CD4-positive, alpha-beta T cell (primary cell): ENCODE results near the gene PACSIN2. TPM values are rescaled to one million over a fixed set of nuclear protein-coding genes. Genes with fewer than 3 reads are reported as not detected.

Experiments
- ATAC-seq: fragments of 200-7000 bp; cut with Tn5 transposase; one replicate; pipeline ENCODE4 v1.10.0; 2022; ENCODE audit warnings: mild to moderate bottlenecking; ENCODE audit not compliant: poor library complexity
- CTCF ChIA-PET: fragments of 350-600 bp; sonication (Branson Sonifier 250); formaldehyde crosslinking; loops from one replicate; lab custom pipeline; 2021; ENCODE audit warnings: antibody characterized with exemption, inconsistent platforms; lab: Charles Lee
- POLR2A ChIA-PET: fragments of 350-600 bp; sonication (Branson Sonifier 250); formaldehyde crosslinking; loops from one replicate; lab custom pipeline; 2021; ENCODE audit warnings: antibody characterized with exemption, inconsistent platforms; lab: Charles Lee
- DNase-seq, 14 experiments: peaks; one replicate each; pipeline ENCODE4 v3.0.0-alpha.2; 2013 to 2020; ENCODE audit warnings: mixed read lengths in 2 of 14
- H3K27ac ChIP-seq, 2 donors: one replicate each; pipeline versions ENCODE4 v1.5.1 to v1.7.0; 2013; ENCODE audit warnings: low read length in 2 of 2, low read depth in 1 of 2, mild to moderate bottlenecking in 1 of 2
- H3K27me3 ChIP-seq, 2 experiments: 1 replicate in 1 of 2; 2 replicates in 1 of 2; pipeline versions ENCODE4 v1.6.1 to v1.7.0; 2013; ENCODE audit warnings: low read length in 2 of 2, control low read depth in 1 of 2, mild to moderate bottlenecking in 1 of 2, moderate library complexity in 1 of 2; ENCODE audit not compliant: insufficient read depth in 2 of 2, control insufficient read depth in 1 of 2
- H3K36me3 ChIP-seq: one replicate; pipeline ENCODE4 v1.6.1; 2013; ENCODE audit warnings: low read length, control low read depth; ENCODE audit not compliant: insufficient read depth
- H3K4me1 ChIP-seq: one replicate; pipeline ENCODE4 v1.6.1; 2013; ENCODE audit warnings: low read length, control low read depth; ENCODE audit not compliant: insufficient read depth
- H3K4me3 ChIP-seq: one replicate; pipeline ENCODE4 v1.5.1; 2013; ENCODE audit warnings: mild to moderate bottlenecking, low read length, moderate library complexity
- H3K9me3 ChIP-seq, 2 experiments: 1 replicate in 1 of 2; 2 replicates in 1 of 2; pipeline versions ENCODE4 v1.6.1 to v1.7.0; 2013; ENCODE audit warnings: low read length in 2 of 2, mild to moderate bottlenecking in 2 of 2, control low read depth in 1 of 2, moderate library complexity in 1 of 2; ENCODE audit not compliant: control insufficient read depth in 1 of 2, insufficient read depth in 1 of 2
- H3K27ac Mint-ChIP-seq: one replicate; pipeline ENCODE4 v1.8.0; 2020; ENCODE audit warnings: mixed read lengths
- H3K27me3 Mint-ChIP-seq: one replicate; pipeline ENCODE4 v1.8.0; 2021; ENCODE audit warnings: mixed read lengths
- H3K36me3 Mint-ChIP-seq: one replicate; pipeline ENCODE4 v1.8.0; 2021; ENCODE audit warnings: low read depth, mixed read lengths
- H3K4me1 Mint-ChIP-seq: one replicate; pipeline ENCODE4 v1.8.0; 2021; ENCODE audit warnings: low read depth, mixed read lengths
- H3K4me3 Mint-ChIP-seq: one replicate; pipeline ENCODE4 v1.8.0; 2020; ENCODE audit warnings: mild to moderate bottlenecking, mixed read lengths
- H3K9me3 Mint-ChIP-seq: one replicate; pipeline ENCODE4 v1.8.0; 2020; ENCODE audit warnings: mixed read lengths
- CTCF ChIP-seq: fragments of 200-600 bp; IDR thresholded peaks from one replicate; pipeline ENCODE4 v1.8.0; 2022; ENCODE audit warnings: antibody characterized with exemption, mild to moderate bottlenecking
- intact Hi-C, 2 experiments: fragments of 100-400 bp; cut with DNase I in 1 of 2; cut with micrococcal nuclease in 1 of 2; formaldehyde crosslinking; loops; one replicate each; pipeline versions ENCODE4 v1.15.1 to v1.9.0; 2023 to 2025; cut with DNase I, micrococcal nuclease
- total RNA-seq, 174 experiments: library from RNA in 2 of 174; stranded (reverse) in 2 of 174; gene quantifications; one replicate each; pipeline ENCODE4 v1.2.3 and lab custom pipeline; 2021 to 2026

PACSIN2 gene
- total RNA-seq, 2 experiments from 2014 or later, result 23.3 to 25.5 TPM

GRCh38 chr22:42984814-42985530 lies 30.0 kb downstream of the PACSIN2 start:
- Histone ChIP-seq H3K27me3 (no peaks in the 10 kb centered on the region), H3K9me3 (no peaks in the 10 kb centered on the region), H3K4me3 (no peak overlapping the region), H3K36me3 (peaks cover 2% of the 10 kb centered on the region), H3K27ac (no peak overlapping the region), H3K4me1 (no peaks in the 10 kb centered on the region)
- Mint-ChIP-seq H3K9me3 (no peaks in the 10 kb centered on the region), H3K4me1 (peaks cover 30% of the 10 kb centered on the region), H3K36me3 (peaks cover 5% of the 10 kb centered on the region), H3K27me3 (no peaks in the 10 kb centered on the region), H3K4me3 (no peak overlapping the region), H3K27ac (peak overlapping the region; percentile 64)
- CTCF ChIA-PET, result no interaction called here
- no peak for TF ChIP-seq CTCF
- intact Hi-C loops, result no loop called here
- POLR2A ChIA-PET, result no interaction called here
- no peak for ATAC-seq
- DNase-seq, result no peak

GRCh38 chr22:42984397-42984796 lies 30.6 kb downstream of the PACSIN2 start:
- ATAC-seq (no peak), DNase-seq (no peak)
- Mint-ChIP-seq H3K9me3 (no peaks in the 10 kb centered on the region), H3K4me1 (peaks cover 35% of the 10 kb centered on the region), H3K27ac (peak overlapping the region; percentile 64), H3K27me3 (no peaks in the 10 kb centered on the region), H3K4me3 (no peak overlapping the region), H3K36me3 (peaks cover 5% of the 10 kb centered on the region)
- no peaks in the 10 kb centered on the region for H3K4me1 ChIP-seq
- no peaks in the 10 kb centered on the region for H3K27me3 ChIP-seq
- ChIA-PET POLR2A (interaction anchor here (0.6 kb wide), 1 partner anchor 84 kb away, joined by 3 read pairs; no protein-coding TSS in a partner anchor), CTCF (no interaction called here)
- no peaks in the 10 kb centered on the region for H3K9me3 ChIP-seq
- no peak for TF ChIP-seq CTCF
- no peak overlapping the region for H3K27ac ChIP-seq
- intact Hi-C loops, result no loop called here
- no peak overlapping the region for H3K4me3 ChIP-seq
- peaks cover 2% of the 10 kb centered on the region for H3K36me3 ChIP-seq

- ATAC-seq (no peak), DNase-seq (no peak)
- peaks cover 38% of the 10 kb centered on the region for H3K4me1 Mint-ChIP-seq
- intact Hi-C loops, result no loop called here
- peaks cover 5% of the 10 kb centered on the region for H3K36me3 Mint-ChIP-seq
- H3K36me3 ChIP-seq, result peaks cover 2% of the 10 kb centered on the region
- H3K27me3 ChIP-seq, result no peaks in the 10 kb centered on the region
- no peaks in the 10 kb centered on the region for H3K9me3 ChIP-seq
- no peak overlapping the region for H3K27ac Mint-ChIP-seq
- H3K9me3 Mint-ChIP-seq, result no peaks in the 10 kb centered on the region
- ChIA-PET POLR2A (no interaction called here), CTCF (no interaction called here)
- TF ChIP-seq CTCF, result no peak
- no peaks in the 10 kb centered on the region for H3K27me3 Mint-ChIP-seq
- H3K4me3 Mint-ChIP-seq, result no peak overlapping the region
- no peak overlapping the region for H3K27ac ChIP-seq
- H3K4me1 ChIP-seq, result peaks cover 4% of the 10 kb centered on the region
- H3K4me3 ChIP-seq, result no peak overlapping the region
Measured at GRCh38 chr22:42983470-42983869, 31.5 kb downstream of the PACSIN2 start.
